HG02759 (cell line): Measurements from ENCODE around the gene XRCC4.
"Not testable (repeated sequence)": the region's sequence is repeated elsewhere in the genome, so short reads cannot be mapped to it uniquely, and the experiment has no call there.

Experiments
- ATAC-seq: cut with Tn5 transposase; IDR thresholded peaks from one replicate; pipeline ENCODE4 v1.9.1; 2021; ENCODE audit warnings: mild to moderate bottlenecking, moderate library complexity; ENCODE audit not compliant: unreplicated experiment

Gene XRCC4

GRCh38 chr5:83076742-83077661, at the start of gene XRCC4, which contains the start of gene TMEM167A:
Gene XRCC4, plus strand, starts transcription at chr5:83077547. Its CDS starts 27,373 bp downstream, at chr5:83104920.
Gene TMEM167A, minus strand, starts transcription at chr5:83077394. Its CDS starts 71 bp downstream, at chr5:83077323.
- peak; percentile 99 for ATAC-seq

- ATAC-seq: no peak
Measured at GRCh38 chr5:83029912-83030311, 47.4 kb upstream of the XRCC4 start.

- no peak for ATAC-seq
Measured at GRCh38 chr5:83031381-83031780, 46.0 kb upstream of the XRCC4 start.

- ATAC-seq: no peak
Measured at GRCh38 chr5:83034036-83034435, 43.3 kb upstream of the XRCC4 start.

- no peak for ATAC-seq
Measured at GRCh38 chr5:83034528-83035207, 42.7 kb upstream of the XRCC4 start.

GRCh38 chr5:83035373-83036100, 41.8 kb upstream of the XRCC4 start:
- ATAC-seq: no peak

GRCh38 chr5:83036991-83037575, 40.3 kb upstream of the XRCC4 start:
- no peak for ATAC-seq

- ATAC-seq: no peak
Measured at GRCh38 chr5:83038924-83039323, 38.4 kb upstream of the XRCC4 start.

- no peak for ATAC-seq
Measured at GRCh38 chr5:83042507-83042906, 34.8 kb upstream of the XRCC4 start.

- no peak for ATAC-seq
Measured at GRCh38 chr5:83044926-83045325, 32.4 kb upstream of the XRCC4 start.

- ATAC-seq: no peak
Measured at GRCh38 chr5:83048277-83048676, 29.1 kb upstream of the XRCC4 start.

GRCh38 chr5:83048811-83049210, 28.5 kb upstream of the XRCC4 start:
- ATAC-seq: no peak

- no peak for ATAC-seq
Measured at GRCh38 chr5:83049370-83049885, 27.9 kb upstream of the XRCC4 start.

GRCh38 chr5:83050723-83051340, 26.5 kb upstream of the XRCC4 start:
- no peak for ATAC-seq

- ATAC-seq: no peak
Measured at GRCh38 chr5:83055166-83055565, 22.2 kb upstream of the XRCC4 start.

- ATAC-seq: no peak
Measured at GRCh38 chr5:83058726-83059125, 18.6 kb upstream of the XRCC4 start.

GRCh38 chr5:83059341-83059740, 18.0 kb upstream of the XRCC4 start:
- no peak for ATAC-seq

GRCh38 chr5:83066548-83067110, 10.7 kb upstream of the XRCC4 start:
- ATAC-seq: no peak

- not testable (repeated sequence) for ATAC-seq
Measured at GRCh38 chr5:83067377-83067776, 10.0 kb upstream of the XRCC4 start.
